ENCODE measurements around the gene CLDN14. TPM values are rescaled to one million over a fixed set of nuclear protein-coding genes. Genes with fewer than 3 reads are reported as not detected.

Gene CLDN14
- total and polyA plus RNA-seq, 2 experiments from 2014 or later: 0.53 to 2.2 TPM

DNA sequence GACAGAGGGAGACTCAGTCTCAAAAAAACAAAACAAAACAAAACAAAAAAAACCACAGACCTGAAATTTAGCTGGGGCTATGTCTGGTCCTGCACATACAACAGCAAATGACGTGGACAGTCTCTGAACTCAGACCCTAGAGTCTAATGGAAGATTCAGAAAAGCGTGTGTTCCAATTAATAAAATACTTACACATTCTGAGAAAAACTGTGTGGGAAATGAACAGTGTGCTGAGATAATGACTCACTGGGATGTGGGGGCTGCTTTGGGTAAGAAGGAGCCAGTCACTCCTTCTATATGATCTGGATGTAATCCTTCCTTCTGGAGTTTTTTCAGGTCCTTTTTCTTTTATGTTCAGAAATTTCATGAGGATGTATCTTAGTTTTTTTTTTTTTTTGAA, 29.4 kb downstream of the CLDN14 start:
- no peak overlapping the region for H3K27ac ChIP-seq
- no peaks in the 10 kb centered on the region for H3K36me3 ChIP-seq (replicated peaks; ENCODE audit: insufficient read depth, low read depth)
- 76% methylated on average over 2 of the region's 2 CpGs for WGBS (ENCODE audit: low lambda C conversion rate, missing lambda C conversion rate)
- TF ChIP-seq, protein P1, sequence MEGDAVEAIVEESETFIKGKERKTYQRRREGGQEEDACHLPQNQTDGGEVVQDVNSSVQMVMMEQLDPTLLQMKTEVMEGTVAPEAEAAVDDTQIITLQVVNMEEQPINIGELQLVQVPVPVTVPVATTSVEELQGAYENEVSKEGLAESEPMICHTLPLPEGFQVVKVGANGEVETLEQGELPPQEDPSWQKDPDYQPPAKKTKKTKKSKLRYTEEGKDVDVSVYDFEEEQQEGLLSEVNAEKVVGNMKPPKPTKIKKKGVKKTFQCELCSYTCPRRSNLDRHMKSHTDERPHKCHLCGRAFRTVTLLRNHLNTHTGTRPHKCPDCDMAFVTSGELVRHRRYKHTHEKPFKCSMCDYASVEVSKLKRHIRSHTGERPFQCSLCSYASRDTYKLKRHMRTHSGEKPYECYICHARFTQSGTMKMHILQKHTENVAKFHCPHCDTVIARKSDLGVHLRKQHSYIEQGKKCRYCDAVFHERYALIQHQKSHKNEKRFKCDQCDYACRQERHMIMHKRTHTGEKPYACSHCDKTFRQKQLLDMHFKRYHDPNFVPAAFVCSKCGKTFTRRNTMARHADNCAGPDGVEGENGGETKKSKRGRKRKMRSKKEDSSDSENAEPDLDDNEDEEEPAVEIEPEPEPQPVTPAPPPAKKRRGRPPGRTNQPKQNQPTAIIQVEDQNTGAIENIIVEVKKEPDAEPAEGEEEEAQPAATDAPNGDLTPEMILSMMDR (IDR thresholded peaks at IDR 0.05; ENCODE audit: poor library complexity): no peak
- TF ChIP-seq EZH2 (IDR thresholded peaks at IDR 0.05; ENCODE audit: borderline replicate concordance): no peak
- TF ChIP-seq EZH2phosphoT487 (IDR thresholded peaks at IDR 0.05; ENCODE audit: low read depth, severe bottlenecking, unreplicated experiment): no peak
- no peaks in the 10 kb centered on the region for H4K20me1 ChIP-seq (ENCODE audit: insufficient read depth, poor library complexity, severe bottlenecking)
- H3K4me2 ChIP-seq: no peak overlapping the region
- H3K79me2 ChIP-seq: no peaks in the 10 kb centered on the region
- no peak for DNase-seq (ENCODE audit: low spot score)
- H3K9me3 ChIP-seq (ENCODE audit: low read depth): no peaks in the 10 kb centered on the region
- no peak overlapping the region for H2AFZ ChIP-seq
- no peak overlapping the region for H3K4me3 ChIP-seq
- H3K27me3 ChIP-seq: no peaks in the 10 kb centered on the region
- no peaks in the 10 kb centered on the region for H3K4me1 ChIP-seq (ENCODE audit: insufficient read depth)
- H3K9me2 ChIP-seq (replicated peaks; ENCODE audit: insufficient read depth): no peaks in the 10 kb centered on the region

DNA sequence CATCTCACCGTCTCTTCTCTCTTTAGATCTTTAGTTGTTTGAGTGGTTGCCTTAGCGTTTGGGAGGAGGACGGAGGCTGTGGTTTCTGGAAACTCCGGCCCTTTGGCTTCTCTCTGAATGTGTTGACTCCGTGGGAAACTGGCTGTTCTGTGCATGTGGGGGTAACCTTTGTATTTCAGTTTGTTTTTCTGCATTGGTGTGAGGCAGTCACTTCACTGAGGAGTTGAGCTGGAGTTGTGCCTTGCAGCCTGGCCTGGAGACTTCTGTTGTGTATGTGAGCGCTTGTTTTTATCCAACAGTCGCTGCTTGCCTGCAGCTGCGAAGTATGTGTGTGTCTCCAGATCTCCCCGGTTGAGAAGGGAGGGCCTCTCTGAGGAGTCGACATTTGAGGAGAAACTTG, 33.6 kb downstream of the CLDN14 start:
- H4K20me1 ChIP-seq (ENCODE audit: insufficient read depth, poor library complexity, severe bottlenecking): no peaks in the 10 kb centered on the region

DNA sequence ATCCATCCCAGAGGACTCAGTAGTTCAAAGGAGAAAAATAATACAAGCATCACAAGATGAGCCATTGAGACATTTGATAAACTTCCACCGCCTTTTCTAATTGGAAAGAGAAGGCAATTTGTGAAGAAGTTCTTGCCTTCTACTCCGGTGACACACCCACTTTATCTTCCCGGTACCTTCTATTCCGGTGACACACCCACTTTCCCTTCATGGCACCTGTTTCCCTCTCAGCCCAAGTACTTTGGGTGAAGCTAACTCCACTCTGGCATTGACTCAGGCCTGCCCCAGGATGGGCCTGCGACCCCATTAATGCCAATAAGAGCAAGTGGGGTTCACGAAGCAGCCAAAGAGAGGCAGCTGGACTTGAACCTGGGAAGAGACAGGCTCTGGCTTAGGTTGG, 38.2 kb downstream of the CLDN14 start:
- Histone ChIP-seq H3K27me3 (no peaks in the 10 kb centered on the region), H3K4me2 (no peak overlapping the region), H4K20me1 (ENCODE audit: insufficient read depth, poor library complexity, severe bottlenecking) (no peaks in the 10 kb centered on the region), H3K4me1 (ENCODE audit: insufficient read depth) (no peaks in the 10 kb centered on the region), H3K9me3 (ENCODE audit: low read depth) (no peaks in the 10 kb centered on the region), H3K79me2 (no peaks in the 10 kb centered on the region), H3K4me3 (no peak overlapping the region), H3K9me2 (replicated peaks; ENCODE audit: insufficient read depth) (no peaks in the 10 kb centered on the region), H3K27ac (no peak overlapping the region), H2AFZ (no peak overlapping the region), H3K36me3 (replicated peaks; ENCODE audit: insufficient read depth, low read depth) (no peaks in the 10 kb centered on the region)
- 98% methylated on average over 6 of the region's 6 CpGs for WGBS (ENCODE audit: low lambda C conversion rate, missing lambda C conversion rate)
- no peak for DNase-seq (ENCODE audit: low spot score)
- TF ChIP-seq, protein P1 (IDR thresholded peaks at IDR 0.05; ENCODE audit: poor library complexity): no peak
- TF ChIP-seq EZH2phosphoT487 (IDR thresholded peaks at IDR 0.05; ENCODE audit: low read depth, severe bottlenecking, unreplicated experiment) (no peak), EZH2 (IDR thresholded peaks at IDR 0.05; ENCODE audit: borderline replicate concordance) (no peak)

More for the DNA sequence above, 33.6 kb downstream of the CLDN14 start:
- no peak overlapping the region for H3K4me2 ChIP-seq
- no peak overlapping the region for H3K4me3 ChIP-seq
- no peak for DNase-seq (ENCODE audit: low spot score)
- WGBS (ENCODE audit: low lambda C conversion rate, missing lambda C conversion rate): 69% methylated on average over 10 of the region's 10 CpGs
- TF ChIP-seq, protein P1 (IDR thresholded peaks at IDR 0.05; ENCODE audit: poor library complexity): no peak
- TF ChIP-seq EZH2phosphoT487 (IDR thresholded peaks at IDR 0.05; ENCODE audit: low read depth, severe bottlenecking, unreplicated experiment) (no peak), EZH2 (IDR thresholded peaks at IDR 0.05; ENCODE audit: borderline replicate concordance) (no peak)
- no peak overlapping the region for H2AFZ ChIP-seq
- no peaks in the 10 kb centered on the region for H3K9me3 ChIP-seq (ENCODE audit: low read depth)
- H3K4me1 ChIP-seq (ENCODE audit: insufficient read depth): no peaks in the 10 kb centered on the region
- no peaks in the 10 kb centered on the region for H3K27me3 ChIP-seq
- no peaks in the 10 kb centered on the region for H3K79me2 ChIP-seq
- H3K36me3 ChIP-seq (replicated peaks; ENCODE audit: insufficient read depth, low read depth): no peaks in the 10 kb centered on the region
- no peak overlapping the region for H3K27ac ChIP-seq
- no peaks in the 10 kb centered on the region for H3K9me2 ChIP-seq (replicated peaks; ENCODE audit: insufficient read depth)

DNA sequence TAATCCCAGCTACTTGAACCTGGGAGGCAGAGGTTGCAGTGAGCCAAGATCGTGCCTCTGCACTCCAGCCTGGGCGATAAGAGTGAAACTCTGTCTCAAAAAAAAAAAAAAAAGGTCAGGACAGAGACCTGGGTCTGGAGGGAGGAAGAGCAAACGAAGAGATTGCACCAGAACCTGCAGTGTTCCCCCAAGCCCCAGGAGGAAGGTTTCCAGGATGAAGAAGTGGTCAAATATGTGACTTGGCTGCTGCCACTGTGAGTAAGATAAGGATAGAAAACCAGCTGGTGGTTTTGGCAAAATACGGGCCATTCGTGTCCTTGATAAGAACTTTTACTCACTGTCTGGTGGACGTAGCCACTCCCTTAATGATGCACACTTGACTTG, 42.2 kb downstream of the CLDN14 start:
- no peak overlapping the region for H3K27ac ChIP-seq
- DNase-seq (ENCODE audit: low spot score): no peak
- H3K79me2 ChIP-seq: no peaks in the 10 kb centered on the region
- TF ChIP-seq EZH2 (IDR thresholded peaks at IDR 0.05; ENCODE audit: borderline replicate concordance): no peak
- no peak for TF ChIP-seq EZH2phosphoT487 (IDR thresholded peaks at IDR 0.05; ENCODE audit: low read depth, severe bottlenecking, unreplicated experiment)
- TF ChIP-seq, protein P1 (IDR thresholded peaks at IDR 0.05; ENCODE audit: poor library complexity): no peak
- no peaks in the 10 kb centered on the region for H3K9me3 ChIP-seq (ENCODE audit: low read depth)
- no peaks in the 10 kb centered on the region for H3K4me1 ChIP-seq (ENCODE audit: insufficient read depth)
- no peaks in the 10 kb centered on the region for H3K27me3 ChIP-seq
- H3K36me3 ChIP-seq (replicated peaks; ENCODE audit: insufficient read depth, low read depth): no peaks in the 10 kb centered on the region
- H4K20me1 ChIP-seq (ENCODE audit: insufficient read depth, poor library complexity, severe bottlenecking): no peaks in the 10 kb centered on the region
- H2AFZ ChIP-seq: no peak overlapping the region
- H3K4me3 ChIP-seq: no peak overlapping the region
- no peak overlapping the region for H3K4me2 ChIP-seq
- 79% methylated on average over 6 of the region's 6 CpGs for WGBS (ENCODE audit: low lambda C conversion rate, missing lambda C conversion rate)
- H3K9me2 ChIP-seq (replicated peaks; ENCODE audit: insufficient read depth): no peaks in the 10 kb centered on the region
